ENCODE results near the gene HNRNPM.
A peak's percentile ranks its signal among the peaks of the same experiment; 100 is the strongest.

HNRNPM gene

DNA sequence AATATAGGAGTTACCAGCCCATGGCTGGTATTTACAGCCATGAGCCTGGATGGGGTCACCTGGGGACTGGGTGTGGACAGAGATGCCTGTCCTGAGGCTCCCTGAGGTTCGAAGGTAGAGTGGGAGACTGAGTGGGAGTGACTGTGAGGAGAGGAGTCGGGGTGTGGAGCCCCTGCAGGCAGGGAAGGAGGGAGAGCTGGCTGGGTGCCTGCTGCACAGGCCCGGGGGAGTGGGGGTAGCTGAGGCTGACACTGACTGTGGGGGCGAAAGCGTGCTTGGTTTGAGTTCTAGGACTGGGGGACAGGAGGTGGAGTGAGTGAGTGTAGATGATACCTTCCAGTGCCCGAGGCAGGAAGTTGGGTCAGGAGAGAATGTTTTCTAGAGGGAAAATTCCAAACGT lies 47.5 kb upstream of the HNRNPM start:
- H2AK5ac ChIP-seq (ENCODE audit: low read length) = peak overlapping the region; percentile 32
- H2BK12ac ChIP-seq (ENCODE audit: low read length) = no peak overlapping the region
- no peak overlapping the region for H3K27ac ChIP-seq (ENCODE audit: low read depth, low read length)
- peak overlapping the region; percentile 12 for H4K8ac ChIP-seq (ENCODE audit: low read depth, low read length)
- H3K4me1 ChIP-seq (ENCODE audit: control insufficient read depth in 1 of 2, insufficient read depth in 2 of 2, low read length in 2 of 2) = peaks cover 20 to 21% of the 10 kb centered on the region in 2 experiments
- peaks cover 3% of the 10 kb centered on the region for H3K79me1 ChIP-seq (ENCODE audit: low read length)
- DNase-seq = peak in 1 of 2 donors; percentile 48
- H4K12ac ChIP-seq (ENCODE audit: low read depth, low read length) = no peak overlapping the region
- peaks cover 19 to 21% of the 10 kb centered on the region in 2 experiments for H3K36me3 ChIP-seq (ENCODE audit: control insufficient read depth in 1 of 2, insufficient read depth in 2 of 2, low read length in 2 of 2)
- H3K4ac ChIP-seq (ENCODE audit: low read depth, low read length) = peak overlapping the region; percentile 37
- no peak overlapping the region for H3K4me2 ChIP-seq (ENCODE audit: low read length)
- H2BK120ac ChIP-seq (ENCODE audit: insufficient read depth, low read length, poor library complexity) = no peak overlapping the region
- WGBS (ENCODE audit: extremely low coverage, insufficient coverage, insufficient read length) = no CpG with 5 or more reads among the region's 7 CpGs
- no peaks in the 10 kb centered on the region for H3K27me3 ChIP-seq (ENCODE audit: insufficient read depth, low read length)
- no peak overlapping the region for H2AFZ ChIP-seq (ENCODE audit: insufficient read depth, low read length, poor library complexity)
- no peak overlapping the region for H3K23ac ChIP-seq (ENCODE audit: low read length)
- H3K9ac ChIP-seq (ENCODE audit: low read length) = no peak overlapping the region
- no peak overlapping the region for H2BK5ac ChIP-seq (ENCODE audit: low read depth, low read length, poor library complexity)
- peaks cover 13% of the 10 kb centered on the region for H3K79me2 ChIP-seq (ENCODE audit: control insufficient read depth, insufficient read depth, low read length, poor library complexity)
- H3K9me3 ChIP-seq (ENCODE audit: insufficient read depth, low read depth, low read length) = peaks cover 3% of the 10 kb centered on the region
- peak overlapping the region; percentile 34 for H3K14ac ChIP-seq (ENCODE audit: low read length)
- H3K4me3 ChIP-seq (ENCODE audit: low read depth, low read length) = no peak overlapping the region
- H4K91ac ChIP-seq (ENCODE audit: low read depth, low read length) = no peak overlapping the region
- H3K18ac ChIP-seq (ENCODE audit: low read length) = peak overlapping the region; percentile 34

DNA sequence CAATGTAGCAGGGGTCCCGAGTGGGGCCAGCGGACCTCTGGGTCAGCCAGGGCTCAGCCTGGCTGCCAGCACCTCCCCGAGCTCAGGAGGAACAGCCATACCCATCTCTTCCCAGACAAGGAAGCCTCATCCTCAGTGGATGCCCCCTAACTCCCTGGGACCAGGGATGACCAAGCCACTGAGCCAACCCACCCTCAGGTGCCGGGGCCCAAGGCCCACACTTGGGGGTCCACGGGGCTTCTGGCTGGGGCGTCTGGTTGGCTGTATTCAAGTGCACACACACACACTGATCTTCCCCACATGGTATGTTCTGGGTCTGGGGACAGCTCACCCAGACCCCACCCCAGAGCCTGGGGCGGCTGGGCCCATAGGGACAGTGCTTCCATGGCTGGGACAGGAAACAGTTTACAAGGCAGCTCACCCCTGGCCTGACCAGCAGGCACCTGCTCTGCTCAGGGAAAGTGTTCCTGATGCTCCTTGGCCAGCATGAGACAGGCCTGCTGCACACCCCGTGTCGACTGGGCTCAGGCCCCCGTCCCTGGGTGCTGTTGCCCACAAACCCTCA lies 46.9 kb upstream of the HNRNPM start:
- peaks cover 12% of the 10 kb centered on the region for H3K79me2 ChIP-seq (ENCODE audit: control insufficient read depth, insufficient read depth, low read length, poor library complexity)
- no CpG with 5 or more reads among the region's 10 CpGs for WGBS (ENCODE audit: extremely low coverage, insufficient coverage, insufficient read length)
- no peak overlapping the region for H3K23ac ChIP-seq (ENCODE audit: low read length)
- no peak overlapping the region for H4K12ac ChIP-seq (ENCODE audit: low read depth, low read length)
- H3K18ac ChIP-seq (ENCODE audit: low read length) = peak overlapping the region; percentile 2
- H4K8ac ChIP-seq (ENCODE audit: low read depth, low read length) = no peak overlapping the region
- no peak overlapping the region for H3K4ac ChIP-seq (ENCODE audit: low read depth, low read length)
- no peak overlapping the region for H2BK120ac ChIP-seq (ENCODE audit: insufficient read depth, low read length, poor library complexity)
- peak in 1 of 2 donors; percentile 25 for DNase-seq
- H2AK5ac ChIP-seq (ENCODE audit: low read length) = no peak overlapping the region
- H3K27ac ChIP-seq (ENCODE audit: low read depth, low read length) = no peak overlapping the region
- peaks cover 3% of the 10 kb centered on the region for H3K79me1 ChIP-seq (ENCODE audit: low read length)
- no peak overlapping the region for H3K14ac ChIP-seq (ENCODE audit: low read length)
- peaks cover 3% of the 10 kb centered on the region for H3K9me3 ChIP-seq (ENCODE audit: insufficient read depth, low read depth, low read length)
- peaks cover 20 to 21% of the 10 kb centered on the region in 2 experiments for H3K4me1 ChIP-seq (ENCODE audit: control insufficient read depth in 1 of 2, insufficient read depth in 2 of 2, low read length in 2 of 2)
- H3K9ac ChIP-seq (ENCODE audit: low read length) = no peak overlapping the region
- H3K36me3 ChIP-seq (ENCODE audit: control insufficient read depth in 1 of 2, insufficient read depth in 2 of 2, low read length in 2 of 2) = peaks cover 24 to 26% of the 10 kb centered on the region in 2 experiments
- H3K4me2 ChIP-seq (ENCODE audit: low read length) = no peak overlapping the region
- H2BK5ac ChIP-seq (ENCODE audit: low read depth, low read length, poor library complexity) = no peak overlapping the region
- H4K91ac ChIP-seq (ENCODE audit: low read depth, low read length) = no peak overlapping the region
- no peak overlapping the region for H2BK12ac ChIP-seq (ENCODE audit: low read length)
- no peak overlapping the region for H3K4me3 ChIP-seq (ENCODE audit: low read depth, low read length)
- no peak overlapping the region for H2AFZ ChIP-seq (ENCODE audit: insufficient read depth, low read length, poor library complexity)
- no peaks in the 10 kb centered on the region for H3K27me3 ChIP-seq (ENCODE audit: insufficient read depth, low read length)

DNA sequence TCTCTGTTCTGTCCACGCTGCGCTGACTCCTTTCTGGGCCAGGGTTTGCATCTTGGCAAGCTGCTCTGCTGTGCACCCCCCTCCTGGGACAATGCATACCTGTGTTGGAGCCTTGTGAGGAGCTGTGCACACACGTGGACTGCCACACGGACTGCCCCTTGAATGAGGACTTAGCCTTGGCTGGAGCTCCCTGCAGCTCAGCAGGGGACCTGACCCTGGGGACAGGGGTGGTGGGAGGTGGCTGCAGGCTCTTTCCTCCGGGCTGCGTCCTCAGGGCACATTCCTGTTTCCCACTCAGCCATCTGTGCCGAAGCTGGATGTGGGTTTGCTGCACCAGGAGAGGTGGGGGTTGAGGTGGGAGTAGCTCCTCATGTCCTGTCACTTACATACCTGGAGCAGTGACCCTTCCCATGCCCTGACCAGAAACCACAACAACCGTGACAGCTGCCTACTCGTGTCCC lies 46.4 kb upstream of the HNRNPM start:
- Histone ChIP-seq H2BK5ac (ENCODE audit: low read depth, low read length, poor library complexity) (no peak overlapping the region), H2AFZ (ENCODE audit: insufficient read depth, low read length, poor library complexity) (no peak overlapping the region), H4K12ac (ENCODE audit: low read depth, low read length) (no peak overlapping the region), H3K4me3 (ENCODE audit: low read depth, low read length) (no peak overlapping the region), H4K91ac (ENCODE audit: low read depth, low read length) (no peak overlapping the region), H4K8ac (ENCODE audit: low read depth, low read length) (no peak overlapping the region), H3K14ac (ENCODE audit: low read length) (no peak overlapping the region), H2BK12ac (ENCODE audit: low read length) (no peak overlapping the region), H3K79me2 (ENCODE audit: control insufficient read depth, insufficient read depth, low read length, poor library complexity) (peaks cover 9% of the 10 kb centered on the region), H3K36me3 (ENCODE audit: control insufficient read depth in 1 of 2, insufficient read depth in 2 of 2, low read length in 2 of 2) (peaks cover 29 to 32% of the 10 kb centered on the region in 2 experiments), H3K9ac (ENCODE audit: low read length) (no peak overlapping the region), H3K23ac (ENCODE audit: low read length) (no peak overlapping the region), H3K27ac (ENCODE audit: low read depth, low read length) (no peak overlapping the region), H3K27me3 (ENCODE audit: insufficient read depth, low read length) (no peaks in the 10 kb centered on the region), H3K4ac (ENCODE audit: low read depth, low read length) (no peak overlapping the region), H2AK5ac (ENCODE audit: low read length) (no peak overlapping the region), H3K9me3 (ENCODE audit: insufficient read depth, low read depth, low read length) (peaks cover 3% of the 10 kb centered on the region), H3K4me1 (ENCODE audit: control insufficient read depth in 1 of 2, insufficient read depth in 2 of 2, low read length in 2 of 2) (peaks cover 20 to 21% of the 10 kb centered on the region in 2 experiments), H3K18ac (ENCODE audit: low read length) (no peak overlapping the region), H2BK120ac (ENCODE audit: insufficient read depth, low read length, poor library complexity) (no peak overlapping the region), H3K4me2 (ENCODE audit: low read length) (no peak overlapping the region), H3K79me1 (ENCODE audit: low read length) (peaks cover 3% of the 10 kb centered on the region)
- peak; percentile 82 to 88 for DNase-seq
- WGBS (ENCODE audit: extremely low coverage, insufficient coverage, insufficient read length) = no CpG with 5 or more reads among the region's 9 CpGs

DNA sequence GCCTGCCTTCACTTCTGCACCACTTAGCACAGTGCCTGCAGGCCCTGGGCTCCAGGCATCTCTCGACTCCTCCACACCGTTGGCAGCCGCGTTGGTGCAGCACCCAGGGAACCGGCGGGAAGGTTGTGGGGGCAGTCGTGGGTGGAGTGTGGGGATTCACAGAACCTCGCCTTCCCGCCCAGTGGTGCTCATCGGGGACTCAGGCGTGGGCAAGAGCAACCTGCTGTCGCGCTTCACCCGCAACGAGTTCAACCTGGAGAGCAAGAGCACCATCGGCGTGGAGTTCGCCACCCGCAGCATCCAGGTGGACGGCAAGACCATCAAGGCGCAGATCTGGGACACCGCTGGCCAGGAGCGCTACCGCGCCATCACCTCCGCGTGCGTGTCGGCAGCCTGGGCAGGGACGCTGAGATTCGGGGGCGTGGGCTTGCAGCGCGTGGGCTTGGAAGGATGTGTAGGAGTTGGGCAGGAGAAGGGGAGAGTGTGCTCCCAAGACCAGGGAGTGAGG lies 45.0 kb upstream of the HNRNPM start:
- peak overlapping the region; percentile 54 for H3K18ac ChIP-seq (ENCODE audit: low read length)
- H2AFZ ChIP-seq (ENCODE audit: insufficient read depth, low read length, poor library complexity) = no peak overlapping the region
- H3K23ac ChIP-seq (ENCODE audit: low read length) = no peak overlapping the region
- no peak overlapping the region for H3K27ac ChIP-seq (ENCODE audit: low read depth, low read length)
- peaks cover 42 to 46% of the 10 kb centered on the region in 2 experiments for H3K36me3 ChIP-seq (ENCODE audit: control insufficient read depth in 1 of 2, insufficient read depth in 2 of 2, low read length in 2 of 2)
- no peak overlapping the region for H2BK12ac ChIP-seq (ENCODE audit: low read length)
- no peaks in the 10 kb centered on the region for H3K27me3 ChIP-seq (ENCODE audit: insufficient read depth, low read length)
- H2AK5ac ChIP-seq (ENCODE audit: low read length) = no peak overlapping the region
- H3K4me1 ChIP-seq (ENCODE audit: control insufficient read depth in 1 of 2, insufficient read depth in 2 of 2, low read length in 2 of 2) = peaks cover 18 to 20% of the 10 kb centered on the region in 2 experiments
- H4K8ac ChIP-seq (ENCODE audit: low read depth, low read length) = no peak overlapping the region
- H3K4me2 ChIP-seq (ENCODE audit: low read length) = no peak overlapping the region
- H3K79me2 ChIP-seq (ENCODE audit: control insufficient read depth, insufficient read depth, low read length, poor library complexity) = peaks cover 9% of the 10 kb centered on the region
- no CpG with 5 or more reads among the region's 34 CpGs for WGBS (ENCODE audit: extremely low coverage, insufficient coverage, insufficient read length)
- no peak for DNase-seq
- no peak overlapping the region for H3K14ac ChIP-seq (ENCODE audit: low read length)
- H2BK120ac ChIP-seq (ENCODE audit: insufficient read depth, low read length, poor library complexity) = no peak overlapping the region
- no peak overlapping the region for H3K9ac ChIP-seq (ENCODE audit: low read length)
- no peak overlapping the region for H2BK5ac ChIP-seq (ENCODE audit: low read depth, low read length, poor library complexity)
- no peak overlapping the region for H3K4me3 ChIP-seq (ENCODE audit: low read depth, low read length)
- H4K12ac ChIP-seq (ENCODE audit: low read depth, low read length) = no peak overlapping the region
- peaks cover 3% of the 10 kb centered on the region for H3K79me1 ChIP-seq (ENCODE audit: low read length)
- no peak overlapping the region for H4K91ac ChIP-seq (ENCODE audit: low read depth, low read length)
- H3K9me3 ChIP-seq (ENCODE audit: insufficient read depth, low read depth, low read length) = peaks cover 3% of the 10 kb centered on the region
- H3K4ac ChIP-seq (ENCODE audit: low read depth, low read length) = peak overlapping the region; percentile 28
